ENCODE results near the gene FAM98C.

FAM98C gene

DNA sequence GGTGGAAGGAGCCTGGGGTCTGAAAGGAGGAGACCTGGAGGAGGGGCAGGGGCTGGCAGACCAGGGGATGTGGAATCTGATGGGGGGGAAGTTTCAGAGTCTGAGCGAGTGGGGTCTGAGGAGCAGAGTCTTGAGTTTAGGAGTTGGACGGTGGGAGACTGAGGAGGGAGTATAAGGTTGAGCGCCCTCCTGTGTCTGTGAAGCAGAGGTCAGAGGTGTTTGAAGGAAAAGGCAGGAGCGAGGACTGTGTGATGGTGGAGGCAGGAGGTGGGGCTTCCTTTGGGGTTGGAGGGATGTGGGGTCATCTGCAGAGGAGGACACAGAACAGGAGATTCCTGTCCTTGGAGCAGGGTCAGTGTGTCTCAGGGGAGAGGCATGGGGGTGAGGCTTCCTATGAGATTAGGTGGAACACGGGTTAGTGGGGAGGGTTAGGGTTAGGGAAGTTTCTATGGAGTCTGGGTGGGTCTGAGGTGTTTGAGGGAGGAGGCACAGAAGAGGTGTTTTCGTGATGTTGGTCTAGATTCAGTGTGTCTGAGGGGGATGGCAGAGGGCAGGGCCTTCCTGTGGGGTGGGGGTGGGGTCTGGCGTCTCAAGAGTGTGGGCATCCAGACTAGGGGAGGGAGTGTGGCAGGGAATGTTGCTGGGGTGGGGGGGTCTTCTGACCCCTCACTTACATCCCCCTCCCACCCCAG, 38.9 kb downstream of the FAM98C start:
- Histone ChIP-seq H3K27me3 (ENCODE audit: insufficient read depth, low read length) (no peaks in the 10 kb centered on the region), H3K4me3 (ENCODE audit: low read depth, low read length) (no peak overlapping the region), H3K79me2 (ENCODE audit: control insufficient read depth, insufficient read depth, low read length, poor library complexity) (no peaks in the 10 kb centered on the region), H4K91ac (ENCODE audit: low read depth, low read length) (no peak overlapping the region), H3K14ac (ENCODE audit: low read length) (no peak overlapping the region), H3K4me2 (ENCODE audit: low read length) (no peak overlapping the region), H4K12ac (ENCODE audit: low read depth, low read length) (no peak overlapping the region), H3K23ac (ENCODE audit: low read length) (no peak overlapping the region), H2AK5ac (ENCODE audit: low read length) (no peak overlapping the region), H3K4me1 (ENCODE audit: control insufficient read depth in 1 of 2, insufficient read depth in 2 of 2, low read length in 2 of 2) (no peaks in the 10 kb centered on the region), H3K4ac (ENCODE audit: low read depth, low read length) (no peak overlapping the region), H3K9me3 (ENCODE audit: insufficient read depth, low read depth, low read length) (peaks cover 2% of the 10 kb centered on the region), H3K79me1 (ENCODE audit: low read length) (no peaks in the 10 kb centered on the region), H3K36me3 (ENCODE audit: control insufficient read depth in 1 of 2, insufficient read depth in 2 of 2, low read length in 2 of 2) (no peaks in the 10 kb centered on the region), H2BK5ac (ENCODE audit: low read depth, low read length, poor library complexity) (no peak overlapping the region), H3K18ac (ENCODE audit: low read length) (no peak overlapping the region), H3K27ac (ENCODE audit: low read depth, low read length) (no peak overlapping the region), H2BK120ac (ENCODE audit: insufficient read depth, low read length, poor library complexity) (no peak overlapping the region), H2AFZ (ENCODE audit: insufficient read depth, low read length, poor library complexity) (no peak overlapping the region), H4K8ac (ENCODE audit: low read depth, low read length) (no peak overlapping the region), H3K9ac (ENCODE audit: low read length) (no peak overlapping the region), H2BK12ac (ENCODE audit: low read length) (no peak overlapping the region)
- no peak for DNase-seq
- no CpG with 5 or more reads among the region's 7 CpGs for WGBS (ENCODE audit: extremely low coverage, insufficient coverage, insufficient read length)

DNA sequence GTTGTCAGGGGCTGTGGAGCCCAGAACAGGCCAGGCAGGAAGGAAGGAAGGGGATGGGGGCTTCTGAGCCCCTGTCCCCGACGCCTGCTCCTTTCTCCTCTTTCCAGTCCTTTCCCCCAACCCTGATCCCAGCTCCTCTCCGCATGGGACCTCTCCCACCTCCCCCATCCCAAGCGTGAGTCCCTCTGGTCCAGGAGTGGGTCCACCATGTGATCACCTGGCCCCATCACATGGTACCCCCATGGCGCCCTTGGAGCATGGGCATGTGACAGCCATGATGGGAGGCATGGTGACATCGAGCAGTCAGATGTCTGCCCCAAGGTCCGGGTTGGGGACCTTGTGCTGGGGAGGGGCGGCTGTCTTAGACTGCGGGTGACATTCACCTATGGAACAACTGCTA, 39.8 kb downstream of the FAM98C start:
- no peak for DNase-seq
- Histone ChIP-seq H3K18ac (ENCODE audit: low read length) (no peak overlapping the region), H2BK120ac (ENCODE audit: insufficient read depth, low read length, poor library complexity) (no peak overlapping the region), H3K23ac (ENCODE audit: low read length) (no peak overlapping the region), H3K9ac (ENCODE audit: low read length) (no peak overlapping the region), H3K4me2 (ENCODE audit: low read length) (no peak overlapping the region), H3K4me1 (ENCODE audit: control insufficient read depth in 1 of 2, insufficient read depth in 2 of 2, low read length in 2 of 2) (no peaks in the 10 kb centered on the region), H3K27me3 (ENCODE audit: insufficient read depth, low read length) (no peaks in the 10 kb centered on the region), H3K79me1 (ENCODE audit: low read length) (no peaks in the 10 kb centered on the region), H2AFZ (ENCODE audit: insufficient read depth, low read length, poor library complexity) (no peak overlapping the region), H2BK12ac (ENCODE audit: low read length) (no peak overlapping the region), H2BK5ac (ENCODE audit: low read depth, low read length, poor library complexity) (no peak overlapping the region), H2AK5ac (ENCODE audit: low read length) (no peak overlapping the region), H3K27ac (ENCODE audit: low read depth, low read length) (no peak overlapping the region), H3K36me3 (ENCODE audit: control insufficient read depth in 1 of 2, insufficient read depth in 2 of 2, low read length in 2 of 2) (no peaks in the 10 kb centered on the region), H3K4ac (ENCODE audit: low read depth, low read length) (no peak overlapping the region), H4K91ac (ENCODE audit: low read depth, low read length) (no peak overlapping the region), H4K8ac (ENCODE audit: low read depth, low read length) (no peak overlapping the region), H4K12ac (ENCODE audit: low read depth, low read length) (no peak overlapping the region), H3K9me3 (ENCODE audit: insufficient read depth, low read depth, low read length) (peaks cover 2% of the 10 kb centered on the region), H3K79me2 (ENCODE audit: control insufficient read depth, insufficient read depth, low read length, poor library complexity) (no peaks in the 10 kb centered on the region), H3K4me3 (ENCODE audit: low read depth, low read length) (no peak overlapping the region), H3K14ac (ENCODE audit: low read length) (no peak overlapping the region)
- no CpG with 5 or more reads among the region's 9 CpGs for WGBS (ENCODE audit: extremely low coverage, insufficient coverage, insufficient read length)

DNA sequence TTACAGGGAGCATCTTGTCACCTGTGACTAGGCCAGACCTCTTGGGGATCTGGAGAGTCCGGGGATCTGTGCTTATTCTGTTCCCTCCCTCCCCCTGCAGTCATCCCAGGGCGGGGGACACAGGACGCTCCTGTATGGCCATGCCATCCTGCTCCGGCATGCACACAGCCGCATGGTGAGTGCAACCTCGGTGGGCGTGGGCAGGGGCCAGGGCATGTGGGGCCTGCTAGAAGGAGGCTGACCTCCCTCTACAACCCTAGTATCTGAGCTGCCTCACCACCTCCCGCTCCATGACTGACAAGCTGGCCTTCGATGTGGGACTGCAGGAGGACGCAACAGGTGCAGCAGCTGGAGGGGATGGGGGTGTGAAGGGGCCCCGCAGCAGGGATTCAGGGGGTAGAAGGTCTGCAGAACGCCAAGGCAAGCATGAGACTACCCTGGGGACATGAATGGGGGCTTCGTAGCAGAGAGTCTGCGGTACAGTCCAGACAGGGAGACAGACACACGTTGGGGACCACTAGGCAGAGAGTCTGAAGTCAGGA, 40.6 kb downstream of the FAM98C start:
- no peak overlapping the region for H3K27ac ChIP-seq (ENCODE audit: low read depth, low read length)
- no peak overlapping the region for H4K8ac ChIP-seq (ENCODE audit: low read depth, low read length)
- no peak overlapping the region for H2BK5ac ChIP-seq (ENCODE audit: low read depth, low read length, poor library complexity)
- no peak for DNase-seq
- whole genome bisulfite sequencing (ENCODE audit: extremely low coverage, insufficient coverage, insufficient read length) = no CpG with 5 or more reads among the region's 15 CpGs
- no peak overlapping the region for H3K4me2 ChIP-seq (ENCODE audit: low read length)
- H3K4me1 ChIP-seq (ENCODE audit: control insufficient read depth in 1 of 2, insufficient read depth in 2 of 2, low read length in 2 of 2) = no peaks in the 10 kb centered on the region
- no peak overlapping the region for H3K4me3 ChIP-seq (ENCODE audit: low read depth, low read length)
- peak overlapping the region; percentile 30 for H3K9ac ChIP-seq (ENCODE audit: low read length)
- H3K14ac ChIP-seq (ENCODE audit: low read length) = no peak overlapping the region
- H2AFZ ChIP-seq (ENCODE audit: insufficient read depth, low read length, poor library complexity) = no peak overlapping the region
- H3K18ac ChIP-seq (ENCODE audit: low read length) = no peak overlapping the region
- peaks cover 2% of the 10 kb centered on the region for H3K9me3 ChIP-seq (ENCODE audit: insufficient read depth, low read depth, low read length)
- H2AK5ac ChIP-seq (ENCODE audit: low read length) = no peak overlapping the region
- no peaks in the 10 kb centered on the region for H3K36me3 ChIP-seq (ENCODE audit: control insufficient read depth in 1 of 2, insufficient read depth in 2 of 2, low read length in 2 of 2)
- H2BK12ac ChIP-seq (ENCODE audit: low read length) = no peak overlapping the region
- H3K27me3 ChIP-seq (ENCODE audit: insufficient read depth, low read length) = no peaks in the 10 kb centered on the region
- no peak overlapping the region for H4K12ac ChIP-seq (ENCODE audit: low read depth, low read length)
- H4K91ac ChIP-seq (ENCODE audit: low read depth, low read length) = no peak overlapping the region
- no peak overlapping the region for H3K4ac ChIP-seq (ENCODE audit: low read depth, low read length)
- H3K79me2 ChIP-seq (ENCODE audit: control insufficient read depth, insufficient read depth, low read length, poor library complexity) = no peaks in the 10 kb centered on the region
- no peak overlapping the region for H3K23ac ChIP-seq (ENCODE audit: low read length)
- no peak overlapping the region for H2BK120ac ChIP-seq (ENCODE audit: insufficient read depth, low read length, poor library complexity)
- H3K79me1 ChIP-seq (ENCODE audit: low read length) = no peaks in the 10 kb centered on the region

- Histone ChIP-seq H3K27ac (ENCODE audit: low read depth, low read length) (no peak overlapping the region), H2BK120ac (ENCODE audit: insufficient read depth, low read length, poor library complexity) (no peak overlapping the region), H3K4me1 (ENCODE audit: control insufficient read depth in 1 of 2, insufficient read depth in 2 of 2, low read length in 2 of 2) (no peaks in the 10 kb centered on the region), H2AFZ (ENCODE audit: insufficient read depth, low read length, poor library complexity) (no peak overlapping the region), H3K4me2 (ENCODE audit: low read length) (no peak overlapping the region), H3K36me3 (ENCODE audit: control insufficient read depth in 1 of 2, insufficient read depth in 2 of 2, low read length in 2 of 2) (no peaks in the 10 kb centered on the region), H4K8ac (ENCODE audit: low read depth, low read length) (no peak overlapping the region), H4K12ac (ENCODE audit: low read depth, low read length) (no peak overlapping the region), H4K91ac (ENCODE audit: low read depth, low read length) (no peak overlapping the region), H3K14ac (ENCODE audit: low read length) (no peak overlapping the region), H2BK5ac (ENCODE audit: low read depth, low read length, poor library complexity) (no peak overlapping the region), H2BK12ac (ENCODE audit: low read length) (no peak overlapping the region), H3K4me3 (ENCODE audit: low read depth, low read length) (no peak overlapping the region), H3K23ac (ENCODE audit: low read length) (no peak overlapping the region), H3K27me3 (ENCODE audit: insufficient read depth, low read length) (no peaks in the 10 kb centered on the region), H3K9ac (ENCODE audit: low read length) (no peak overlapping the region), H3K4ac (ENCODE audit: low read depth, low read length) (no peak overlapping the region), H3K79me2 (ENCODE audit: control insufficient read depth, insufficient read depth, low read length, poor library complexity) (no peaks in the 10 kb centered on the region), H3K18ac (ENCODE audit: low read length) (no peak overlapping the region), H2AK5ac (ENCODE audit: low read length) (no peak overlapping the region), H3K9me3 (ENCODE audit: insufficient read depth, low read depth, low read length) (peaks cover 2% of the 10 kb centered on the region), H3K79me1 (ENCODE audit: low read length) (no peaks in the 10 kb centered on the region)
- no CpG with 5 or more reads among the region's 7 CpGs for WGBS (ENCODE audit: extremely low coverage, insufficient coverage, insufficient read length)
- no peak for DNase-seq
Observed at GRCh38 chr19:38444026-38444425, 41.1 kb downstream of the FAM98C start.

All from trophoblast cell (in vitro differentiated cells and primary cell).